Measurements from ENCODE around the gene FBXO38.

- TF ChIP-seq EP300 (IDR thresholded peaks at IDR 0.05; ENCODE audit: borderline replicate concordance): no peak
- no peak for TF ChIP-seq RAD21 (IDR thresholded peaks at IDR 0.05; ENCODE audit: low read depth)
- TF ChIP-seq CREB1 (IDR thresholded peaks at IDR 0.05; ENCODE audit: low read depth): no peak
- no peak for TF ChIP-seq CEBPB (IDR thresholded peaks at IDR 0.05)
- no peak for TF ChIP-seq YY1 (IDR thresholded peaks at IDR 0.05; ENCODE audit: low read depth)
- no peak for TF ChIP-seq EGR1 (IDR thresholded peaks at IDR 0.05)
- TF ChIP-seq TAF1 (IDR thresholded peaks at IDR 0.05; ENCODE audit: low read depth): no peak
- TF ChIP-seq REST (IDR thresholded peaks at IDR 0.05; ENCODE audit: low read depth): no peak
- no peak for TF ChIP-seq USF1 (IDR thresholded peaks at IDR 0.05)
These were observed 601 bp downstream of the FBXO38 start for GRCh38 chr5:148384380-148384737.

Measured in Ishikawa (cell line).